COLO668 (cell line): ENCODE data around the gene NEUROG2.
"Not testable (repeated sequence)": the region's sequence is repeated elsewhere in the genome, so short reads cannot be mapped to it uniquely, and the experiment has no call there.

Source experiments
- DNase-seq: peaks from one replicate; lab custom pipeline; 2025; ENCODE audit not compliant: unreplicated experiment; lab: John Stamatoyannopoulos, UW

NEUROG2 gene

GRCh38 chr4:112492321-112492720 lies 23.7 kb downstream of the NEUROG2 start:
- no peak for DNase-seq

GRCh38 chr4:112490808-112491207 lies 25.2 kb downstream of the NEUROG2 start:
- not testable (repeated sequence) for DNase-seq

- no peak for DNase-seq
Measured at GRCh38 chr4:112485930-112486329, 30.1 kb downstream of the NEUROG2 start.

- DNase-seq: no peak
Measured at GRCh38 chr4:112473985-112474384, 42.0 kb downstream of the NEUROG2 start.

- DNase-seq: no peak
Measured at GRCh38 chr4:112472318-112472717, 43.7 kb downstream of the NEUROG2 start.
